Measurements from ENCODE around the gene CDIP1.

CDIP1 gene

GRCh38 chr16:4520913-4521312 is 17.7 kb downstream of the CDIP1 start:
- peak; percentile 33 for DNase-seq (ENCODE audit: low read depth, low spot score)
- in situ Hi-C loops (cut with HindIII; ENCODE audit: low sequenced_read_pairs) = no loop called here
- TF ChIP-seq CTCF (IDR thresholded peaks at IDR 0.05; ENCODE audit: low read depth, low read length) = no peak
- no peak overlapping the region for H3K4me3 ChIP-seq (ENCODE audit: low read depth, low read length)

GRCh38 chr16:4519274-4520058 is 19.1 kb downstream of the CDIP1 start:
- no peak for DNase-seq (ENCODE audit: low read depth, low spot score)
- no peak for TF ChIP-seq CTCF (IDR thresholded peaks at IDR 0.05; ENCODE audit: low read depth, low read length)
- H3K4me3 ChIP-seq (ENCODE audit: low read depth, low read length) = no peak overlapping the region
- in situ Hi-C loops (cut with HindIII; ENCODE audit: low sequenced_read_pairs) = no loop called here

GRCh38 chr16:4517812-4518680 is 20.5 kb downstream of the CDIP1 start:
- H3K4me3 ChIP-seq (ENCODE audit: low read depth, low read length) = no peak overlapping the region
- peak; percentile 75 for TF ChIP-seq CTCF (IDR thresholded peaks at IDR 0.05; ENCODE audit: low read depth, low read length)
- DNase-seq (ENCODE audit: low read depth, low spot score) = peak; percentile 43
- in situ Hi-C loops (cut with HindIII; ENCODE audit: low sequenced_read_pairs) = no loop called here

GRCh38 chr16:4515611-4516233 is 22.9 kb downstream of the CDIP1 start:
- in situ Hi-C loops (cut with HindIII; ENCODE audit: low sequenced_read_pairs) = no loop called here
- TF ChIP-seq CTCF (IDR thresholded peaks at IDR 0.05; ENCODE audit: low read depth, low read length) = no peak
- H3K4me3 ChIP-seq (ENCODE audit: low read depth, low read length) = no peak overlapping the region
- DNase-seq (ENCODE audit: low read depth, low spot score) = no peak

- no peak for DNase-seq (ENCODE audit: low read depth, low spot score)
- no peak for TF ChIP-seq CTCF (IDR thresholded peaks at IDR 0.05; ENCODE audit: low read depth, low read length)
- H3K4me3 ChIP-seq (ENCODE audit: low read depth, low read length) = no peak overlapping the region
- in situ Hi-C loops (cut with HindIII; ENCODE audit: low sequenced_read_pairs) = no loop called here
Observed at GRCh38 chr16:4514606-4515005, 24.0 kb downstream of the CDIP1 start.

GRCh38 chr16:4513881-4514280 is 24.7 kb downstream of the CDIP1 start:
- in situ Hi-C loops (cut with HindIII; ENCODE audit: low sequenced_read_pairs) = no loop called here
- TF ChIP-seq CTCF (IDR thresholded peaks at IDR 0.05; ENCODE audit: low read depth, low read length) = no peak
- H3K4me3 ChIP-seq (ENCODE audit: low read depth, low read length) = no peak overlapping the region
- no peak for DNase-seq (ENCODE audit: low read depth, low spot score)

All from astrocyte of the spinal cord (primary cell).